OCI-LY1 (cell line): Measurements from ENCODE around the gene GAS2L3.
"Not testable (repeated sequence)": the region's sequence is repeated elsewhere in the genome, so short reads cannot be mapped to it uniquely, and the experiment has no call there.

ENCODE experiments used
- H2AFZ ChIP-seq: fragments of 200-600 bp; sonication (generic), shearing (Covaris generic); 2 replicates; pipeline ENCODE4 v1.6.0; 2014; ENCODE audit warnings: antibody characterized with exemption, mild to moderate bottlenecking, low read length
- H3F3A ChIP-seq: fragments of 200-600 bp; sonication (generic), shearing (Covaris generic); 2 replicates; pipeline ENCODE4 v1.6.0; 2014; ENCODE audit warnings: mild to moderate bottlenecking, antibody characterized with exemption, low read length, moderate library complexity; ENCODE audit not compliant: insufficient read depth
- H3K27ac ChIP-seq: fragments of 200-600 bp; sonication (generic); 2 replicates; pipeline ENCODE4 v1.5.1; 2014; ENCODE audit warnings: low read length, mixed run types, mild to moderate bottlenecking, low read depth; ENCODE audit not compliant: poor library complexity, severe bottlenecking
- H3K27me3 ChIP-seq: fragments of 200-600 bp; sonication (generic); 2 replicates; pipeline ENCODE4 v1.6.0; 2014; ENCODE audit warnings: antibody characterized with exemption, mild to moderate bottlenecking, low read length, moderate library complexity; ENCODE audit not compliant: insufficient read depth
- H3K36me3 ChIP-seq: fragments of 200-600 bp; sonication (generic); 2 replicates; pipeline ENCODE4 v1.6.1; 2014; ENCODE audit warnings: mild to moderate bottlenecking, antibody characterized with exemption, low read length, moderate library complexity, mixed read lengths; ENCODE audit not compliant: insufficient read depth
- H3K4me1 ChIP-seq: fragments of 200-600 bp; sonication (generic); 2 replicates; pipeline ENCODE4 v1.5.1; 2014; ENCODE audit warnings: mild to moderate bottlenecking, low read length, moderate library complexity; ENCODE audit not compliant: insufficient read depth, severe bottlenecking
- H3K4me2 ChIP-seq: fragments of 200-600 bp; sonication (generic), shearing (Covaris generic); 2 replicates; pipeline ENCODE4 v1.6.1; 2014; ENCODE audit warnings: low read length
- H3K4me3 ChIP-seq: fragments of 200-600 bp; sonication (generic); 2 replicates; pipeline ENCODE4 v1.5.1; 2014; ENCODE audit warnings: low read length, low read depth, mild to moderate bottlenecking, mixed read lengths; ENCODE audit not compliant: poor library complexity, severe bottlenecking
- H3K79me2 ChIP-seq: fragments of 200-600 bp; shearing (Covaris generic); 2 replicates; pipeline ENCODE4 v1.6.1; 2016; ENCODE audit warnings: mixed run types, low read length, mixed read lengths; ENCODE audit not compliant: insufficient read depth
- H3K9ac ChIP-seq: fragments of 200-600 bp; sonication (generic), shearing (Covaris generic); 2 replicates; pipeline ENCODE4 v1.6.1; 2014; ENCODE audit warnings: mild to moderate bottlenecking, low read length, mixed read lengths
- H3K9me2 ChIP-seq: fragments of 200-600 bp; sonication (generic), shearing (Covaris generic); 2 replicates; pipeline ENCODE4 v1.6.1; 2014; ENCODE audit warnings: low read depth, mild to moderate bottlenecking, low read length, mixed read lengths
- H3K9me3 ChIP-seq: fragments of 200-600 bp; shearing (Covaris generic); 2 replicates; pipeline ENCODE4 v1.6.1; 2014; ENCODE audit warnings: low read length, mixed read lengths
- H4K20me1 ChIP-seq: fragments of 200-600 bp; sonication (generic), shearing (Covaris generic); 2 replicates; pipeline ENCODE4 v1.6.0; 2016; ENCODE audit warnings: mild to moderate bottlenecking, low read length; ENCODE audit not compliant: insufficient read depth
- CTCF ChIP-seq: fragments of 200-600 bp; sonication (generic), shearing (Covaris generic); IDR thresholded peaks from 2 replicates; pipeline ENCODE4 v1.5.1; 2017; ENCODE audit warnings: mild to moderate bottlenecking, antibody characterized with exemption, low read length, moderate library complexity, mixed read lengths
- EZH2 ChIP-seq: fragments of 200-600 bp; sonication (generic), shearing (Covaris generic); IDR thresholded peaks from 2 replicates; pipeline ENCODE4 v1.8.0; 2017; ENCODE audit warnings: borderline replicate concordance, mixed run types, mild to moderate bottlenecking, antibody characterized with exemption, low read length, moderate library complexity, mixed read lengths

GAS2L3 gene

DNA sequence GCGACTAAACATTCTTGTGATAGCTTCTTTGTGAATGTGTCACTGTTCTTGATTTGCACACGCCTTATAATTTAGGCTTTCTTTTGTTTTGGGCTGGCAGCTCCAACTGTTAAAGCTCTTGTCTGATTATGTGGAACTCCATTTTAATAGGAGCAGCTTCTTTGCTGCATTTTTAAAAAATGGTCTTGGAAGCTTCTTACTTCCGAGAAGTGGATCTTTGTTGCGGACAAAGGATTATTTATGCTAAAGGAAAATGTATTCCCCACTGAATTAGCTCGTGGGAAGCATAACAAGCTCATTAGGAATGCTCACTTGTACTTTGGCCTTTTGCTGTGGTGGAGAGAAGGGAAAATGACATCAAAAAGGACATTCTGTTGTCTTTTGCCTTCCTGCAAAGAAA is 20.0 kb downstream of the GAS2L3 start:
- H3K9me2 ChIP-seq = no peaks in the 10 kb centered on the region
- no peak overlapping the region for H3K9ac ChIP-seq
- H3K9me3 ChIP-seq = no peaks in the 10 kb centered on the region
- H2AFZ ChIP-seq = no peak overlapping the region
- H3K4me2 ChIP-seq = no peak overlapping the region
- H3K27me3 ChIP-seq = no peaks in the 10 kb centered on the region
- no peaks in the 10 kb centered on the region for H4K20me1 ChIP-seq
- H3K36me3 ChIP-seq = no peaks in the 10 kb centered on the region
- H3K27ac ChIP-seq = no peak overlapping the region
- no peak overlapping the region for H3K4me3 ChIP-seq
- H3F3A ChIP-seq = no peaks in the 10 kb centered on the region
- H3K79me2 ChIP-seq = no peaks in the 10 kb centered on the region
- TF ChIP-seq CTCF (no peak), EZH2 (no peak)
- no peaks in the 10 kb centered on the region for H3K4me1 ChIP-seq

DNA sequence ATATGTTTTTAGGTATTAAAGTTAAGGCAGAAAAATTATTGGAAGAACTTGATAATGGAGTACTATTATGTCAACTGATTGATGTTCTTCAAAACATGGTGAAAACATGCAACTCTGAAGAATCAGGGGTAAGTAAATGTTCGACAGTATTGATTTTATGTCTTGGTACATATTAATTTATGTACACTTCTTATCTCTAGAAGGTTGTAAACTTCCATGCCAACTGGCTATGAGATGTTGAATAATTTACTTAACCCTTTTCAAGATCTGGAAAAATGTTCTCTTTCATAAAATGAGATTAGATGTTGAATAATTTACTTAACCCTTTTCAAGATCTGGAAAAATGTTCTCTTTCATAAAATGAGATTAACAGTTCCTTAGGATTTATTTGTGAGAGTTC is 28.1 kb downstream of the GAS2L3 start:
- TF ChIP-seq EZH2 = no peak
- TF ChIP-seq CTCF = no peak
- Histone ChIP-seq H3K79me2 (no peaks in the 10 kb centered on the region), H3K36me3 (no peaks in the 10 kb centered on the region), H3K27ac (no peak overlapping the region), H3K4me2 (no peak overlapping the region), H3K4me1 (no peaks in the 10 kb centered on the region), H3K9ac (no peak overlapping the region), H2AFZ (no peak overlapping the region), H3K9me2 (no peaks in the 10 kb centered on the region), H3F3A (no peaks in the 10 kb centered on the region), H4K20me1 (no peaks in the 10 kb centered on the region), H3K9me3 (no peaks in the 10 kb centered on the region), H3K4me3 (no peak overlapping the region), H3K27me3 (no peaks in the 10 kb centered on the region)

DNA sequence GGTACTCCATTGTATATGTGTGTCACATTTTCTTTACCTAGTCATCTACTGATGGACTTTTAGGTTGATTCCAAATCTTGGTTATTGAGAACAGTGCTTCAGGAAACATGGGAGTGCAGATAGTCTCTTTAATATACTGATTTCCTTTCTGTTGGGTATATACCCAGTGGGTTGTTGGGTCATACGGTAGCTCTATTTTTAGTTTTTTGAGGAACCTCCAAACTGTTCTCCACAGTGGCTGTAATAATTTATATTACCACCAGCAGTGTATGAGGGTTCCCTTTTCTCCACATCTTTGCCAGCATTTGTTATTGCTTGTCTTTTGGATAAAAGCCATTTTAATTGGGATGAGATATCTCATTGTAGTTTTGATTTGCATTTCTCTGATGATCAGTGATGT is 29.5 kb downstream of the GAS2L3 start:
- not testable (repeated sequence) for H3K27ac ChIP-seq, H3K4me2 ChIP-seq, H3K9me2 ChIP-seq, H3K4me3 ChIP-seq, H3K27me3 ChIP-seq, H3F3A ChIP-seq, H2AFZ ChIP-seq, H3K9me3 ChIP-seq, H4K20me1 ChIP-seq, H3K4me1 ChIP-seq, H3K36me3 ChIP-seq, H3K9ac ChIP-seq, H3K79me2 ChIP-seq

DNA sequence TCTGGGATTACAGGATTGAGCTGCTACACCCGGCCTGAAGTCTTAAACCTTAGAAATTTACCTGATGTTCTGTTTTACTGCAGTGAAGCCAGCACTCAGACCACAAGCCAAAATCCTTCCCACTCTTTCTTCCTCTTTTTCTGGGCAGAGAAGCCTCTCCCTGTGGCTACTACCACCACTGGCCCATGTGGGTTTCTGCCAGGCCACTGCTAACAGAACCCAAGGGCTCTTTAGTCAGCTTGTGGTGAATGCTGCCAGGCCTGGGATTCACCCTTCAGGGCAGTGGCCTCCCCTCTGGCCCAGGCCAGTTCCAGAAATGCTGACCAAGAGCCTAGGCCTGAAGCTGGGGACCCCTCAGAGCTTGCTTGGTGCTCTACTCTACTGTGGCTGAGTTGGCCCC is 35.3 kb downstream of the GAS2L3 start:
- no peak overlapping the region for H3K4me2 ChIP-seq
- no peaks in the 10 kb centered on the region for H3F3A ChIP-seq
- H3K27me3 ChIP-seq = no peaks in the 10 kb centered on the region
- no peak for TF ChIP-seq CTCF
- no peak for TF ChIP-seq EZH2
- no peaks in the 10 kb centered on the region for H3K9me3 ChIP-seq
- H3K9me2 ChIP-seq = no peaks in the 10 kb centered on the region
- no peaks in the 10 kb centered on the region for H3K79me2 ChIP-seq
- no peaks in the 10 kb centered on the region for H3K36me3 ChIP-seq
- H4K20me1 ChIP-seq = no peaks in the 10 kb centered on the region
- H3K27ac ChIP-seq = no peak overlapping the region
- H2AFZ ChIP-seq = no peak overlapping the region
- H3K4me3 ChIP-seq = no peak overlapping the region
- H3K4me1 ChIP-seq = no peaks in the 10 kb centered on the region
- no peak overlapping the region for H3K9ac ChIP-seq
